HG03196 (cell line): ENCODE data around the gene FOXP1.

Experiments
- ATAC-seq: cut with Tn5 transposase; IDR thresholded peaks from one replicate; pipeline ENCODE4 v1.9.1; 2021; ENCODE audit not compliant: unreplicated experiment

Gene FOXP1

DNA sequence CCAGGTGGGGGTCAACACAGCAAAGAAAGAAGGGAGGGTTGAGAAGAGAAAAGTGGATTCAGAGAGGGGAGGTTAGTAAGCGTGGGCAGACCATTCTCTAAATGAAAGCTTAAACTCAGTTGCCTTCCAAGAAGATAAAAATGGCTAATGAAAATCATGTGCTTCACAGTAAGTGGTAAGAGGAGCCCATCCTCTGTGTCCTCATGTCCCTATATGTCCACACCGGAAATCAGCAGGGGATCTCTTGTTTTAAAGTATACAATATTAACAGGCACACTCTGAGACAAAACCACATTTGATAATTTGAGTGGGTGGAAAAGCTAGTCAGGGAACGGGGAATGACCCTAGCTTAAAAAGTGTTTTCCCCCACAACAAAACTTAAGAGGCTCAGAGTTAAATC lies 4.4 kb upstream of the FOXP1 start:
- ATAC-seq, result no peak

DNA sequence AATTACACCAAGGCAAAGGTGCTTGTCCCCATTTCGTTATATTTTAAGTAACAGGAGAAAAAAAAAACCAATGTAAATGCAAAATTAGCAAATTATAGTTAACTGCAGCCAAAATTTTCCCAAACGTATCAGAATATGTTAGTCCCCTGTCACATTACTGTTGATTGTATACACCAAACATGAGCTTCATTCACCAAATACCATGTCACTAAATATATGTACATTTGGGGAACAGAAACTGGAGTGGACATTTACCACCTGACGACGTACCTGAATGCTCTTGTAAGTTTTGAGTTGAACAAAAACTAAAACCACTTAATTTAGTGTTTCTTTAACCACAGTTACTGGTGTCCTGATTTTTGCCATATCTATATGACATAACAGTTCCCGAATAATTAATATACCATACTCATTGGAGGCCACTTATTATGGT lies 3.3 kb upstream of the FOXP1 start:
- ATAC-seq, result no peak

DNA sequence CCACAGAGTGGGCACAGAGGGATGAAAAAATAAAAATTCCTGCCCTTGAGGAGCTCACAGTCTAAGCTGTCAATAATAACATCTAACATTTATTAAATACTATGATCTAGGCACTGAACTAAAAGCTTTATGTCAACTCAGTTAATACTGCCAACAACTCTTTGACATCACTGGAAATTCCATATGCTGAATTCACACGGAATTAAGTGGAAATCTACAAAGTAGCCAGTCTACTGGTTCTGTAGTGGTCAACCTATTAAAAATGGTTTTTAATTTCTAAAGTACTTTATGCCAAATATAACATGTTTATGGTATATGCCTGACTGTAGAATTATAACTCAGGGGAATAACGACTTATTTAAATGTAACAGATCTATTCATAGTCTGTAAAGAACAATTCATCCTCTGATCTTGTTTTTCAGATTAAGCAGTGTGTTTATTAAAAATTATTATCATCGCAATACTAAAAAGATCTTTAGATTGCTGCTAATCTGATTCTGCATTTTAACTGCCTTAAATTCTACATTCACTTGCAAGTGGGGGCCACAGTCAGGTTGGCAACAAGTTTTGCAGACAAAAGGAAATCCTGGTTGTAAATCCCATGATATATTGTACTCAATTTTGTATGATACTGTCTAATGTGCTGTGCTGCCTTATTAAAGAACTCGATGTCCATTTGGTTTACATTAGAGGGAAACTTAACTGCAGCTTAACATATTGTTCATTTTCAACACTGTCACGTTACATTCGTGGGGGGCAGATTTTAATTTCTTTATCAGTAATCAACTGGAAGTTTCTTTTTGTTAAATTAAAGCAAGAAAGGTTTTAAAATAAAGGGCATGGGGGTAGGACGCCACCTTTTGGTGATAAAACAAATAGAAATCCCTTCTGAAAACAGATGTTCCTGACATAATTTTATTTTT lies 2.6 kb upstream of the FOXP1 start:
- ATAC-seq, result no peak

DNA sequence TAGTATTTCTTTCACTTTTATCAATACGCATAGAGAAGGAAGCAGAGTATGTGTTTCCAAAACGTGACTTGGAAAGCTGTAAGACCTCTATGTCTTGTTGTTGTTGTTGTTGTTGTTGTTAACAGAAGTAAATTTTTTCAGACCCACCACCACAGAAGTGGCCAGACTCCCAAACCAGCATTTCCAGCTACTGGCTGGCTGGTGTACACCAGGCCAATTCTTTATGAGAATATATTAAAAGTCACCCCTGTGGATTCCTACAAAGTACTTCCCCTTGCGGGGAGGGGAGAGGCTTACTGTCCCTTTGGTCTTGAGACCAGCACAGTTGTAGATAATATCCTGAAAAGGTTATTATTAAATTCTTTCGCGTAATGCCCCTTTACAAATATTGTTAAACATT lies 1.6 kb upstream of the FOXP1 start:
- ATAC-seq, result no peak

DNA sequence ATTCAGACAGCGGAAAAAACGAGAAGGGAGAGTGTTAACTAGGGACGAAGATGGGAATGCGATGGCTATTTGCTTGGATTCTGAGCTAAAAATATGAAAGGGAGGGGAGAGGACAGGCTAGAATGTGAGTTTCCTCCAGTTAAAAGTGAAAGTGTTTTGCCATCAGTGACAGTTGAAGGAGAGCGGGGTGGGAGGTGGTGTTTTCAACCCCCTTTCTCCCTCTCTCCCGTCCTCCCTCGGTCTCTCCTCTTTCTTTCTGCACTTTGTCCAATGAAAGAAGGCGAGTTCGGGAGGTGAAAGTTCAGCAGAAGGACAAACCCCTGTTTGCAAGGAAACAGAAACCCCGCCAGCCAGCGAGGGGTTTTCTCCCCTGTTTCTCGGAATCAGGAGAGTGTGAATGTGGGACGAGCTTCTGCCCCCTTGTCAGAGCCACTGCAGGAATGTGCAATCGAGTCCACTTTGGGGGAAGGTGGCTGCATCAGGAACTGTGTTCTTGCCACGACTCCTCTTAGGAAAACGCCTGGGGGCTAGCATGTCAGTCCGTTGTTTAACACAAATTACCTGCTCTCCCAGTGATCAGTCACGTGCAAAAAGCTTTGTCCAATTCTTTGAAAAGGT lies 975 bp upstream of the FOXP1 start:
- no peak for ATAC-seq

DNA sequence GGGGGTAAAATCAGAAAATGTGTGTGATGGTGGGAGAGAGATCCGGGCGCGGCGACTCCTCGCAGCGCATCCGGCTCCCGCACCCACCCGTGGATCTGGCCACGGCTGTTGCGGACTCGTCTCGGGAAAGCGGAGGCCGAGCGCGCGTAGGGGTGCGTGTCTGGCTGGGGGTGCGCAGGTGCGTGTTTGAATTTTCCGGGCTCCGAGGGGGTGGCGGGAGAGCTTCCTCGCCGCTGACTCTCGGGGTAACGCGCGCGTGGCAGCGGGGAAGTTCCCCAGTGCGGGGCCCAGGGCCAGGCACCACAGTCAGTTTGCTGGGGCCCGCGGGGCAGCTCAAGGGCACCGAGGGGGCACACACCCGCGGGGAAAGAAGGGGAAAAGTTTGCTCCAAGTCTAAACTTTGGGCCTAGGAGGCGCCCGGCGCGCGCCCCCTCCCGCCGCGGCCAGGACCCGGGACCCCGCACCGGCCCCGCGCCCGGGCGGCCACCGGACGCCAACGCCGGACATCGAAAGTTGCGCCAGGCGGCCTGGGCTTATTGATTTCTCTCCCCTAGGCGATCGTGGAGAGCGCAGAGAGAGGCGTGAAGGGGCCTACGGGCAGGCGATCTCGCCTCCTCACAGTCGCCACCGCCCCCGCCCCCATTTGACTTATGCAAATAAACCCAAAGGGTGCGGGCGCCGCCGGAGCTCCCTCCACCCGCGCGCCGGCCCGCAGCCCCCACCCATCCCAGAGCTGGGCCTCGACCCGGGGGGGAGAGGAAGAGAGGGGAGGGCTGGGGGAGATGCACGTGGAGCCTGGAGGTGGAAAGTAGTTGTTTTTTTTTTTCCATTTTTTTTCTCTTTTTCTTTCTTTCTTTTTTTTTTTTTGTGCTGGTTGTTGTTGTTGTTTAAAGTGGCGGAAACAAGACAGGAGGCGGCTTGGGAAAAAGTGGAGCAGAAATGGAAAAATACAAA lies 639 bp downstream of the FOXP1 start:
- ATAC-seq, result no peak

DNA sequence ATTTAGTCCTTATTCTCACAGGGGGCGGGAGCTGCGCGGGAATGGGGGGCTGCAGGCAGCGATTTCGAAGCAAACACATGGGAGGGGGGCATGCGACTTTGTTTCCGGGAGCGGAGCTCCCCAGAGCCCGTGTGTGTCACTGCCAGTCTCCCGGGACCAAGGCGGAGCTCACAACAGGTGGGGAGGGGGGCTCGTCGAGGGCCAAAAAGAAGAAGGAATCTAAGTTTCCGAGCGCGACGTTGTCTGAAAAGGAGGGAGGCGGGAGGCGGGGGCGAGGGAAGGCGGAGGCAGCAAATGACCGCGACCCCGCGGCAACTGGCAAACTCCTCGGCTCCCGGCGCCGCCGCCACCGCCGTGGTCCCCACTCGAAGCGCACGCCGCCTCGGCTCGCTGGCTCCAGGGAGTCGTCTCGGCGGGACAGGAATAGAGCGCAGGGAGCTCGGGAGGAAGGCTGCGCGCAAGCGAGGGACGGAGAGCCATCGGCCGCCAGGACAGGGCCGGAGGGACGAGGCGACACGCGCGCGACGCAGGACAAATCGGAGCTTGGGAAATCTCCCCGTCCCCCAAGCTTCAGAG lies 1.4 kb downstream of the FOXP1 start:
- no peak for ATAC-seq

DNA sequence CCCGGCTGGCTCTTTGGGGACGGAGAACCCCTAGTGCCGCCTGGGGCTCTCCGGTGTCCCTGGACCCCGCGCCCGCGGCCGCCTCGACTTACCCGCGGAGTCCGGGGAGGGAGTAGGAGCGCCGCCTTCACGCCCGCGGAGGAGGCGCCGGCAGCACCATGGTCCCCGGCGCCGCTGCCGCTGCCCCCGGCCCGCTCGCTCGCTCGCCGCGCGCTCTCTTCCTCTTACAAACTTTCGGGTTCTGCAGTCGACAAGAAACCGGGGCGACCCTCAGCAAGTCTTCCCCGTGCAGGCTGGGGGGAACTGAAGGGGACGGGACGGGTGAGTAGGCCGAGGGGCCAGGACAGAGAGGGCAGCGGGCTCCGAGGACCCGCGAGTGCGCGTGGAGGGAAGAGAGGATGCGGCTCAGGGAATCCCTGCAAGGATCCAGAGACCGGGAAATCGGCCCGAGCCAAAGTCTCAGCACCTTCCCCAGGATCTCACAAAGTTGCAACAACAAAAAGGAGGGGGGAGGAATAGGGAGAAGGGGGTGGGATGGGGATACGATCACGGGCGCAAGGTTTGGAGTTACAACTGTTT lies 2.0 kb downstream of the FOXP1 start:
- no peak for ATAC-seq

DNA sequence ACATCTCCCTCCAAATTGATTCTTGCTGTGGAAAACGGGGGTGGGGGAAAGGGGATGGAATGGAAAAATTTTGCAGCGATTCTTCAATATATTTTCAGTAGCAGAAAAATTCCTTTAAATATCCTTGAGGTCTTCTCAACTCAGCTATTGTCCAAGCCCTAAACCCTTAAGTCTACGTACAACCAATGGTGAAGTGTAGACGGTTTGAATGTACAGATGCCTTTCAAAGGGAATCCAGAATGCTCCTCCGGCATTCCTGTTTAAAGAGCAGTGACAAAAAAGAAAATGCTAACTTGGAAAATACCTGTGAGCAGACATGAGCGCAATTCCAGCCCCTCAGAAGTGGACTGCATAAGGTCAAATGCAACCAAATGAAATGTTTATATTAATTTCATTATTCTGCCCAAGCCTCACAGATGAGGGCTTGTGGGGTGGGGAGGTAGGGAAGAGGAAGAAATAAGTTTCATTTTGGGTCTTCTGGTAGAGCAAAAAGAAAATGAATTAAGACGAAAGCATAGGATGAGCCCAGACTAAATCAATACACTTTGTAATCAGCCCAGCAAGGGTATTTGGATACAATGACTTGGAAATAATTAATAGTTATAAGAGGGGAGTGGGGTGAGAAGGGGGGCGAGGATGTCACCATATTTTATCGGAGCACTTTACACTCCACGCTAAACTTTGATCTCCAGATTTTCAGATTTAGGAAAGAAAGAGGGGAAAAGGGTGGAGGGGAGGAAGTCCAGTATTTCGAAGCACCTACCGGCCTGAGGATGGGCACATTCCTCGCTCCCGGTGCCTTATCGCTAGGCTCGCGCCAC lies 2.7 kb downstream of the FOXP1 start:
- no peak for ATAC-seq

DNA sequence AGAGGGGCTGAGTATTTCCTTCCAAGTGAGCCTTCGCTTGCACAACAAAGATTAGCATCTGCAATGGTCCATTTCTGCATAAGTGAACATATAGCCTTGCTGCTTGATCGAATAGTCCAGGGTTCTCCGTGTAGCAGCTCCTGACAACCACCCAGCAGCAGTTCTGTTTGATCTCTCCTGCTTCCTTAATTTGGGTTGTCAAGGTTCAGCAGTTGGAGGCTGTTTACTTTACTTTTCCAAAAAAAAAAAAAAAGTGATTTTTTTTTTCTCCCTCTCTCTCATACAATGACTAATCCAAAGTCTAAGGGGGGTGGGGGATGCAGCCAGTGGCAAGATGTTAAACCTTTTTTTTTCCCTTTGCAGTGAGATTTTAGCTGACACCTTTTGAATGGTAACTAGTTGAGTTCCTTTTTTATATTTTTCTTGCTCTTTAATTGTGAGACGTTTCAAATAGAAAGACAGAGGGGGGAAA lies 3.6 kb downstream of the FOXP1 start:
- no peak for ATAC-seq

DNA sequence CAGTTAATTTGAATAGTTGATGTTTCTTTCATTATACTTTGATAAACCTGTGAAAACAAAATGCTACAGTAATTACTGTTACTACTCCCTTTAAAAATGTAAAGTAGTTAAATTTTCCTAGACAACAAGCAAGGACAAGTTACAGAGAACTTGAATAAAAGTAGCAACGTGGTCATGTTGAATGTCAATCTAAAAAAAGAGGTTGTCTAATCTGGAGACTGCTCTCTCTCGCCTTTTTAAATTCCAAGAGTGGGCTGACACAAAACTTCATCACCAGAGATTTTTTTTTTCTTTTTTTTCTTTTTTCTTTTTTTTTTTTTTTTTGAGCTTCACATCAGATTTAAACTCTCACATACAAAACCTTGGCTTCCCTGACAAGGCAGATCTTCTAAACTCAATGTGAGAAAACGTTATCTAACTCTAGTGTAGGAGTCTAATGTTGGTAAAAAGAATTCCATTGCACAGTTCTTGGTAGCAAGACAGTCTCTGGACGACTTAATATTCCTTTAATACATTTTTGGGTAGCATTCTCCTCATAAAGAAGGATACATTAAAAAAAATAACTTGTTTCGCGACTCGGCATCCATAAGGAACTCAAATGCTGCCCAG lies 4.1 kb downstream of the FOXP1 start:
- ATAC-seq, result no peak

DNA sequence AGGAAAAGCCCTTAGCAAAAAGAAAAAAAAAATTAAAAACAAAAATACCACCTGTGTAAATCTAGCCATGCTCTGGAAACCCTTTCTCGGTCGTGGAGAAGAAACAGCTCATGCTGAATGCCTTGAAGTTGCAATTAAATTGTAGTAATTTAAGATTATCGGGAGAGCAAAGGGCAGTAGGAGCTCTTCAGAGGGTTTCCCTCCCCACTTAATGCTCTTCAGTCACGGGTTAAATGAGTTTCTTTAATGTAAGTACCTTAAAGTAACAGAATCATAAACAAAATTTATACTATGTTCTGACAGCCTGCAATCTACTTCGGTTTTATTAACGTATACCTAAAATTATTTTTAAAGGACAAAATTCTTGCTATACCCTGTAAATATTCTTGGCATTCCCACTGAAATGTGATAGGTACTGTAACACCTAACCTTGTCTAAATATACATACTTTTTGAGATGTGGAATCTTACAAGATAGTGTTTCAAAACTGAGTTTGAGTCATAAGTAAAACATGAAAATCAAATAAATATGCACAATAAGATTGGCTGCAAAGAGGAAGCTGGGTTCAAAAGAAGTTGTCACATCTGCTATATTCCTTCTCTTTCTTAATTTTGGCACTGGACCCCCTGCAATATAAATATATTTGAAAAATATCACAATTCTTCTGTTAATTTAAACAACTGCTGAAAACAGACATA lies 5.3 kb downstream of the FOXP1 start:
- ATAC-seq, result no peak

DNA sequence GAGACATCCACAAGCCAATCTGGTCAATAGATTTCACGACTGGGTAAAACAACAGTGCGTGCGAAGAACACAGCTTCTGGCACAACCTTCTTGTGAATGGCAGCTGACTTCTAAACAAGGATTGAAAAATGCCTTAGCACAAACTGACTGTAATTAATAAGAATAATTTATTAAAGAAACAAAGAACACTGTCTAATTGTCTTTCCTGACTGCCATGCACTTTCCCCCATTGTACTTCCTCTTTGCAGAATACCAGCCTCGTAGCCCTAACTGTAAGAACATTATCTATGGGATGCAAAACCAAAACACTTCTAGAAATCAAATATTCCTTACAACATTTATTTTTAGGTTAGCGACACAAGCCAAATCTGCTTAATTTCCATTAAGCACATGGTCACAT lies 6.5 kb downstream of the FOXP1 start:
- ATAC-seq, result no peak

DNA sequence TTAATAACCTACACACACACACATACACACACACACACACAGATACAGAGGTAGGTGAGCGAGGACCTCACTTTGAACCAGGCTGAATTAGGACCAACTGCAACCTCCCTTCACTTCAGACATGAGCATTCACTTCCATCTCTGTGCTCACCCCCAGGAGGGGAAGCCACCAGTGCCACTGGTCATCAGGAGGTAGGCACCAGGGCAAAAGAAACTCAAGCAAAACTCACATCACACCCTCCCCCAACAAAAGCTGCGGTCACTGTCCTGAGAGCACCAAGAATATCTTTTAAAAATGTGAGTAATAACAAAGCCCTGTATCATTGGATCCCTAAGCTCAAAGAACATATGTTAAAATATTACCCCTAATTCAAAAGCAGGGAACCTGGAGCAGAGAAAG lies 8.1 kb downstream of the FOXP1 start:
- no peak for ATAC-seq

DNA sequence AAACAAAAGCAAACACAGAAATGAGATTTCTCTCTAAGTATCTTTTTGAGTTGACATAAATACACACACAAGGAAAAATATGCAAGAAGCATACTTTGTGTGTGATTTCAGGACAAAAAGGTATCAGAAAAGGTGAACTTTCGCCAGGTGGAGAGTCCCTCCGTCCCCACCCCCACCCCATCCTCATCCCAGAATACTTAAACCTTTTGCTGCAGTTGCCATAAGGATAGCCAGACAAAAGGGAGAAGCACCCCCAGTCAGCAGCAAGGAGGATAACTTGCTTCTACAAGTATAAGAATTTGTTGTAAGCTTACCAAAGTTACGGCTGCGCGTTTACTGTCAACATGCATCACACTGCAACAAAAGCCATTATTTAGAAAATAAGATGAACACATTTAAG lies 10.3 kb downstream of the FOXP1 start:
- no peak for ATAC-seq

DNA sequence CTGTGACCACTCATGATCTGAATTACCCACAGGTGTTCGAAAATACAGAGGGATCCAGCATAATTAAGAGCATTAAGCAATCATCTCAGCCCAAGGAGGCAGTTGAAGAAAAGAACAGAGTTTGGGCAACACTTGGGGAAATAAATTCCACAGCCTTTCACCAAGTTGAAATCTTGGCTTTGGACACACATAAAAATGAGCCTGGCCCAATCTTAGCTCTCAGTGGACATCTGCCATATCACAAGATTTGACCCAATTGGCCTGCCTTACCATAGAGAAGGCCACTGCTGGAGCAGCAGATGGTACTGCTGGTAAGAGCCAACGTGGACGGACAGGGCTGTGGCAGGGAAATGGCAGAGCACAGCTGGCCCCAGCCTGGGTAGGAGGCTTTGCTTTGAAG lies 13.0 kb downstream of the FOXP1 start:
- no peak for ATAC-seq

DNA sequence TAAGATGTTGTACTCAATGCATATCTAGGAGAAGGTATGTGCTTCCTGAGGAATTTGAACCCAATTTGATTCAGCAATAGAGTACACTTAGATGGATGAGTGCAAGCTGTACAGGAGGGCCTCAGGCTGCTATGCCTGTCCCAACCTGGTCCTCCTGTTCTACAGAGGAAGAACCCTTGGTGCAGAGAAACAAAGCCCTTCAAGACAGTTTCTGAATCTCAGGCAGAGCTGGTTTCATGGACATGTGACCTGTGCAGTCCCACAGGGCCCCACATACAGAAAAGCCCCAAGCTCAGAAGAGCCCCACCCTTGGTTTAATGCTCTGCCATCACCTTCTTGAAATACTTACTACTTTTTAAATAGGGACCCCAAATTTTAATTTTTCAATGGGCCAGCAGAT lies 15.3 kb downstream of the FOXP1 start:
- ATAC-seq, result no peak

DNA sequence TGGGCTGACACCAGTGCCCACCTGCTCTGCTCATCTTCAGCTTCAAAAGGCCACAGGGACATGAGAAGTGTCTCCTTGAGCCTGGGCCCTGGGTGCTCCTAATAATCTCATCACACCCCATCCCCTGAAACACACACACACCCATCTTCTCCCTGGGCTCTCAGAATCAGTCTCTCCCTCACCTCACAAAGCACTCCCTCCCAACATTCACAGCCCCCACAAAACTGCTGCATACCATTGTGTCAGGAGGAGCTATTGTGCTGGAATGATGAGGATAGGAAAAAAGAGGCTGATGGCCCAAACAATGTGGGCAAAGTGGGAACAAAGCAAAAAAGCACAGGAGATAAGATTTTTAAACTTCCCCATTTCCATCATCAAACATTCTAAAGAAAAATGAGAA lies 16.8 kb downstream of the FOXP1 start:
- no peak for ATAC-seq

DNA sequence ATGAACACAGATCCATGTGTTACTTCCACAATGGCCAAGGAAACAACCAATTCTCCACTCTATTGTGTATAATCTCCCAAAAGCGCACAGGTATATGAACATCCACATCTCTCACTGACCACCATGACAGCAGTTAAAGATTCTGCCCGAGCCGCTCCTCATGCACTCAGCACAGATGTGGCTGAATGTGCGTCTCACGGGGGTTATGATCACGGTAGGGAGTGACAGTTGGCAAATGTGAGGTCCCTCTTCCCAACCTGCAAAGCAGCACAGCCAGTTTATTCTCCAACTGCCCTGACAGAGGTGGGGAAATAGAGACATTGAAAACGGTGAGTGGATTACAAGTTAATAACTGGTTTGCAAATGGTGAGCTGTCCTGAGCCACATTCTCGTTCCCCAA lies 17.6 kb downstream of the FOXP1 start:
- ATAC-seq, result no peak
